Neutrophil (primary cell): ENCODE results near the gene ANKRD52.

Experiments used
- H3K27ac ChIP-seq: fragments of 200-600 bp; sonication (generic); 2 replicates; pipeline ENCODE4 v1.5.1; 2016; ENCODE audit warnings: mild to moderate bottlenecking, moderate library complexity
- H3K27me3 ChIP-seq: fragments of 200-600 bp; sonication (generic); 2 replicates; pipeline ENCODE4 v1.6.0; 2016; ENCODE audit warnings: mild to moderate bottlenecking
- H3K36me3 ChIP-seq: fragments of 200-600 bp; sonication (generic); 2 replicates; pipeline ENCODE4 v1.5.1; 2017
- H3K4me1 ChIP-seq, 2 experiments: fragments of 200-600 bp in 1 of 2; sonication (generic) in 1 of 2; 1 replicate in 1 of 2; 2 replicates in 1 of 2; pipeline versions ENCODE4 v1.5.1 to v1.6.1; 2013 to 2016; ENCODE audit warnings: low read depth in 1 of 2, low read length in 1 of 2, mild to moderate bottlenecking in 1 of 2, moderate library complexity in 1 of 2; ENCODE audit not compliant: control insufficient read depth in 1 of 2, insufficient read depth in 1 of 2
- H3K4me3 ChIP-seq, 2 experiments: fragments of 200-600 bp in 1 of 2; sonication (generic) in 1 of 2; 1 replicate in 1 of 2; 2 replicates in 1 of 2; pipeline ENCODE4 v1.5.1; 2013 to 2016; ENCODE audit warnings: low read depth in 1 of 2, low read length in 1 of 2, mild to moderate bottlenecking in 1 of 2, moderate library complexity in 1 of 2
- H3K9me3 ChIP-seq: fragments of 200-600 bp; sonication (generic); 2 replicates; pipeline ENCODE4 v1.5.1; 2016
- TF ChIP-seq, protein P1 (sequence below): fragments of 200-600 bp; sonication (generic); IDR thresholded peaks from 2 replicates; pipeline ENCODE4 v1.5.1; 2016; ENCODE audit warnings: antibody characterized with exemption

Gene ANKRD52

DNA sequence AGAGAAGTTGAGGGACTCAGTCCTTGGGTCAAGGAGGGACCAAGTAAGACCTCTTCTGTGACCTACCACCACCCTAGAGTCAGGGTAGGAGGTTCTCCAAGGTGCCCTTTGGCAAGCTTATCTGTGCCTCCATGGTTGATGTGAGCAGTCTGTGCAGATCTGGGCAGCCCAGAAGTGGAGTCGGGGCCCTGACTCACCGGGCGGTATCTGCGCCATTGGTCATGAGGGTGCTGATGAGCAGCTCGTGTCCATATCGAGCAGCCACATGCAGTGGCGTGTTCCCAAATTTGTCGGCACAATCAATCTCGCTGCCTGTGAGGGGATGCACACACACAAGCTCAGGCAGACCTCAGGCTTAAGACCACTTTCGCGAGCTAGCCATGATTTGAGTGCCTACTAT, 5.1 kb downstream of the ANKRD52 start:
- H3K27ac ChIP-seq, result no peak overlapping the region
- TF ChIP-seq, protein P1, sequence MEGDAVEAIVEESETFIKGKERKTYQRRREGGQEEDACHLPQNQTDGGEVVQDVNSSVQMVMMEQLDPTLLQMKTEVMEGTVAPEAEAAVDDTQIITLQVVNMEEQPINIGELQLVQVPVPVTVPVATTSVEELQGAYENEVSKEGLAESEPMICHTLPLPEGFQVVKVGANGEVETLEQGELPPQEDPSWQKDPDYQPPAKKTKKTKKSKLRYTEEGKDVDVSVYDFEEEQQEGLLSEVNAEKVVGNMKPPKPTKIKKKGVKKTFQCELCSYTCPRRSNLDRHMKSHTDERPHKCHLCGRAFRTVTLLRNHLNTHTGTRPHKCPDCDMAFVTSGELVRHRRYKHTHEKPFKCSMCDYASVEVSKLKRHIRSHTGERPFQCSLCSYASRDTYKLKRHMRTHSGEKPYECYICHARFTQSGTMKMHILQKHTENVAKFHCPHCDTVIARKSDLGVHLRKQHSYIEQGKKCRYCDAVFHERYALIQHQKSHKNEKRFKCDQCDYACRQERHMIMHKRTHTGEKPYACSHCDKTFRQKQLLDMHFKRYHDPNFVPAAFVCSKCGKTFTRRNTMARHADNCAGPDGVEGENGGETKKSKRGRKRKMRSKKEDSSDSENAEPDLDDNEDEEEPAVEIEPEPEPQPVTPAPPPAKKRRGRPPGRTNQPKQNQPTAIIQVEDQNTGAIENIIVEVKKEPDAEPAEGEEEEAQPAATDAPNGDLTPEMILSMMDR, result no peak
- peaks cover 78% of the 10 kb centered on the region for H3K36me3 ChIP-seq

DNA sequence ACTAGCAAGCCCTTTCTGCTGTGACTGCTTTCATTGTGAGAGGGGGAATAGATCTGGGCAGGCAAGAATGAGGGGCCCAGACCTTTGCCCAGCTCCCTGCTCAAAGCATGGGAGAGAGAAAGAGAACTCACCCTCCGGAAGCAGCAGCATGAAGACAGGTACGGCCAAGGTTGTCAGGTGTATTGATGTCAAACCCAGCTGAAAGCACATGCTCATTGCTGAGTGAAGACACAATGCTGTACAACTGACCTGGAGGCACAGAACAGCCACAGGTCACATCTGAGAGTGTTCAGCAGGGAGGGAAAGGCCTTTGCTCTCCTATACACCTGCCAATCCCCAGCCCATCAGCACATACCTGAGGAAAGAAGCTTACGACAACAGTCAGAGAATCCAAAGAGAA, 5.5 kb downstream of the ANKRD52 start:
- Histone ChIP-seq H3K4me1 (peaks cover 6 to 7% of the 10 kb centered on the region in 2 experiments), H3K27me3 (no peaks in the 10 kb centered on the region), H3K9me3 (no peaks in the 10 kb centered on the region), H3K4me3 (no peak overlapping the region), H3K27ac (no peak overlapping the region), H3K36me3 (peaks cover 83% of the 10 kb centered on the region)
- TF ChIP-seq, protein P1, result no peak

More for the DNA sequence above, 5.1 kb downstream of the ANKRD52 start:
- no peaks in the 10 kb centered on the region for H3K9me3 ChIP-seq
- no peaks in the 10 kb centered on the region for H3K27me3 ChIP-seq
- H3K4me3 ChIP-seq, result no peak overlapping the region
- peaks cover 8 to 9% of the 10 kb centered on the region in 2 experiments for H3K4me1 ChIP-seq

DNA sequence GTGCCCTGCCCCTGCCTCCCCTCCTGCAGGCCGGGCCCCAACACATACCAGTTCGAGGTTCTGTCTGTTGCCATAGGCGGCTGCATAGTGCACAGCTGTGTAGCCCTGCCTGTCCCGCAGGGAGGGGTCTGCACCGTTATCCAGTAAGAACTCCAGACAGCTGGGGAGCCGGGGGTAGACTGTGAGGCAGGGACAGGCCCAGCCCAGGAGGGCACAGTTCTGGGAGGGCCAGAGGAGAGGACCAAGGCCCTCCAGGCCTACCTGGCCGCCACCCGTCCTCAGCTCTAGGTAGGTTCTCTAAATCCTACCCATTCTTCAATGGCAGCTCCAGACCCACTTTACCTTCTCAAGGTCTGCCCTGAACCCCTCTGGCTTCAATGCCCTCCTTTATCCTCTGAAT, 9.5 kb downstream of the ANKRD52 start:
- Histone ChIP-seq H3K27me3 (no peaks in the 10 kb centered on the region), H3K36me3 (peaks cover 95% of the 10 kb centered on the region), H3K9me3 (no peaks in the 10 kb centered on the region), H3K27ac (no peak overlapping the region), H3K4me3 (no peak overlapping the region), H3K4me1 (no peaks in the 10 kb centered on the region)
- TF ChIP-seq, protein P1, result no peak

DNA sequence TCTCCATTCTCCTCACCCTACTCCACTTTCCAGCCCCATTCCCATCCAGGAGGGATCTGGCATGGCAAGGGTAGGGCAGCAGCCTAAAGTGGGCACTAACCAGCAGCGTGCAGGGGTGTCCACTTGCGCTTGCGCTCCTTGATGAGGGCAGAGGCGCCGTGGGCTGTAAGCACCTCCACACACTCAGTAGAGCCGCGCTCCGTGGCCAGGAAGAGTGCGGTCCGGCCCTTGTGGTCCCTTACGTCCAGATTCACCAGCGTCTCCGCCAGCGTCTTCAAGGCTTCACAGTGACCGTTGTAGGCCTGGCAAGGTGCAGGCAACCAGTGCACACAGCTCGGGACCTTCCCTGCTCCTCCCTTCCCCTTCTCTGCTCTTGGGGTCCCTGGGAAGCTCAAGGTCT, 10.3 kb downstream of the ANKRD52 start:
- H3K27me3 ChIP-seq, result no peaks in the 10 kb centered on the region
- H3K36me3 ChIP-seq, result peaks cover 95% of the 10 kb centered on the region
- H3K4me3 ChIP-seq, result no peak overlapping the region
- TF ChIP-seq, protein P1, result no peak
- H3K9me3 ChIP-seq, result no peaks in the 10 kb centered on the region
- no peak overlapping the region for H3K27ac ChIP-seq
- H3K4me1 ChIP-seq, result no peaks in the 10 kb centered on the region

DNA sequence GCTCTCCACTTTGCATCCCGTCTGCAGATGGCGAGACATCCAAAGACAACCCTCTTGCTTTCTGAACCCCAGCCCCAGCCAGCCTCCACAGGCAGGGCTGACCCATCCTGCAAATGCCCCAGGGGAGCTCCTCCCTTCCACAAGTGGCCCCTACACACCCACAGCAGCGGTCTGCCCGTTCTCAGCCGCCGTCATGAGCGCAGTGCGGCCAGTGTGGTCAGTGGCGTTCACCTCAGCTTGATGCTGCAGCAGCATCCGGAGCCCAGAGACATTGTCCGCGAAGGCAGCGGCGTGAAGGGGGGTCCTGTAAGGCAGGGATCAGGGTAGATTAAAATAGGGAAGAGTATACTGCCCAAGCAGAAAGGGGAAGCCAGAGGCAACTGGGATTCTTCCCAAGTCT, 13.7 kb downstream of the ANKRD52 start:
- Histone ChIP-seq H3K9me3 (no peaks in the 10 kb centered on the region), H3K4me1 (no peaks in the 10 kb centered on the region), H3K4me3 (no peak overlapping the region), H3K27me3 (no peaks in the 10 kb centered on the region), H3K36me3 (peaks cover 99% of the 10 kb centered on the region), H3K27ac (no peak overlapping the region)
- TF ChIP-seq, protein P1, result no peak

DNA sequence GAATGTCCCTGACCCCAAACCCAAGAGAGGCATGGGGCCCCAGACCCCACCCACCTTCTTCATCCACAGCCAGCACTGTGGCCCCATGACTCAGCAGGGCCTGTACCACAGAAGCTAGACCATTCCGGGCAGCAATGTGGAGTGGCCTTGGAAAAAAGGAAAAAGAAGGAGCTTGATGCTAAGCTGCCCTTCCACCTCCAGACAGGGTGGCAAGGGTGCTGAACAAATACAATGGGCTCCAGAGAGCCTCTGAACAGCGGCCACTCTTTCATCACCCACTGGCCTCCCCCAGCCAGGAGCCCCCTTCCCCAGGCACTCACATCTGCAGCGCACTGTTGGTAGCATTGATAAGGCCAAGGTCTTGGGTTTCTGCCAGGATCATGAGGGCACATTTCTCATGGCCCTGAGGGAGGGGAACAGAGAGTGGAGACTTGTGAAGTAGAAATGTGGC, 14.4 kb downstream of the ANKRD52 start:
- H3K9me3 ChIP-seq, result no peaks in the 10 kb centered on the region
- no peak overlapping the region for H3K27ac ChIP-seq
- TF ChIP-seq, protein P1, result no peak
- H3K4me1 ChIP-seq, result no peaks in the 10 kb centered on the region
- H3K4me3 ChIP-seq, result no peak overlapping the region
- H3K27me3 ChIP-seq, result no peaks in the 10 kb centered on the region
- peaks cover 99% of the 10 kb centered on the region for H3K36me3 ChIP-seq
